Stimulated activated CD8-positive, alpha-beta memory T cell treated with anti-CD3 and anti-CD28 coated beads, Interleukin-4, amount 100 ng/mL, for 1 hour (primary cell): ENCODE data around the gene ZFAND2A.
"Not testable (repeated sequence)": the region's sequence is repeated elsewhere in the genome, so short reads cannot be mapped to it uniquely, and the experiment has no call there.

Experiments
- DNase-seq, 2 donors: peaks; one replicate each; pipeline ENCODE4 v3.0.0-alpha.2; 2020; ENCODE audit warnings: low read depth in 2 of 2, low spot score in 1 of 2

ZFAND2A gene

GRCh38 chr7:1175967-1176851 lies 16.2 kb upstream of the ZFAND2A start:
- peak; percentile 60 to 69 for DNase-seq

- DNase-seq = no peak
These were observed 15.6 kb upstream of the ZFAND2A start for GRCh38 chr7:1175597-1175966.

GRCh38 chr7:1174881-1175596 lies 15.0 kb upstream of the ZFAND2A start:
- DNase-seq = no peak

GRCh38 chr7:1174002-1174401 lies 14.0 kb upstream of the ZFAND2A start:
- no peak for DNase-seq

- DNase-seq = no peak
These were observed 12.9 kb upstream of the ZFAND2A start for GRCh38 chr7:1172666-1173523.

- DNase-seq = not testable (repeated sequence)
These were observed 11.5 kb upstream of the ZFAND2A start for GRCh38 chr7:1171516-1171915.

GRCh38 chr7:1170741-1171501 lies 10.9 kb upstream of the ZFAND2A start:
- no peak for DNase-seq

- peak; percentile 85 to 87 for DNase-seq
These were observed 9.7 kb upstream of the ZFAND2A start for GRCh38 chr7:1169409-1170368.

- no peak for DNase-seq
These were observed 8.4 kb upstream of the ZFAND2A start for GRCh38 chr7:1168422-1168821.

- no peak for DNase-seq
These were observed 4.4 kb upstream of the ZFAND2A start for GRCh38 chr7:1164436-1164835.

- DNase-seq = no peak
These were observed 3.1 kb upstream of the ZFAND2A start for GRCh38 chr7:1163121-1163520.

- no peak for DNase-seq
These were observed 650 bp upstream of the ZFAND2A start for GRCh38 chr7:1160670-1161021.

- DNase-seq = not testable (repeated sequence)
These were observed 765 bp downstream of the ZFAND2A start for GRCh38 chr7:1159231-1159630.

GRCh38 chr7:1158203-1159126 lies 1.5 kb downstream of the ZFAND2A start:
- DNase-seq = no peak

- no peak for DNase-seq
These were observed 3.0 kb downstream of the ZFAND2A start for GRCh38 chr7:1156782-1157535.

- not testable (repeated sequence) for DNase-seq
These were observed 3.9 kb downstream of the ZFAND2A start for GRCh38 chr7:1155818-1156781.
